Measurements from ENCODE around the gene EMILIN1.

Gene EMILIN1

GRCh38 chr2:27080140-27080469 is 1.7 kb downstream of the EMILIN1 start:
- no peak for DNase-seq (ENCODE audit: low spot score)

GRCh38 chr2:27080603-27080936 is 2.2 kb downstream of the EMILIN1 start:
- no peak for DNase-seq (ENCODE audit: low spot score)

GRCh38 chr2:27081984-27082772 is 3.8 kb downstream of the EMILIN1 start:
- DNase-seq (ENCODE audit: low spot score), result no peak

- no peak for DNase-seq (ENCODE audit: low spot score)
These were observed 4.5 kb downstream of the EMILIN1 start for GRCh38 chr2:27082773-27083409.

GRCh38 chr2:27083410-27084296 is 5.2 kb downstream of the EMILIN1 start:
- DNase-seq (ENCODE audit: low spot score), result no peak

- DNase-seq (ENCODE audit: low spot score), result no peak
These were observed 6.1 kb downstream of the EMILIN1 start for GRCh38 chr2:27084297-27085061.

GRCh38 chr2:27085062-27085672 is 6.8 kb downstream of the EMILIN1 start:
- no peak for DNase-seq (ENCODE audit: low spot score)

- DNase-seq (ENCODE audit: low spot score), result peak; percentile 32
These were observed 7.3 kb downstream of the EMILIN1 start for GRCh38 chr2:27085673-27086089.

- DNase-seq (ENCODE audit: low spot score), result peak; percentile 98
These were observed 7.8 kb downstream of the EMILIN1 start for GRCh38 chr2:27086090-27086723.

GRCh38 chr2:27086724-27087593 is 8.5 kb downstream of the EMILIN1 start, which contains the start of gene KHK:
TSS of gene KHK (plus strand) at chr2:27086772. CDS start at chr2:27087260, 488 bp downstream.
- no peak for DNase-seq (ENCODE audit: low spot score)

GRCh38 chr2:27087823-27088410 is 9.5 kb downstream of the EMILIN1 start:
- no peak for DNase-seq (ENCODE audit: low spot score)

GRCh38 chr2:27088634-27089033 is 10.2 kb downstream of the EMILIN1 start:
- no peak for DNase-seq (ENCODE audit: low spot score)

- DNase-seq (ENCODE audit: low spot score), result no peak
These were observed 10.9 kb downstream of the EMILIN1 start for GRCh38 chr2:27089111-27089954.

- DNase-seq (ENCODE audit: low spot score), result no peak
These were observed 13.6 kb downstream of the EMILIN1 start for GRCh38 chr2:27091746-27092695.

- no peak for DNase-seq (ENCODE audit: low spot score)
These were observed 14.4 kb downstream of the EMILIN1 start for GRCh38 chr2:27092696-27093429.

- DNase-seq (ENCODE audit: low spot score), result no peak
These were observed 15.3 kb downstream of the EMILIN1 start for GRCh38 chr2:27093430-27094352.
